NCI-H2196 treated with DMSO at 0.1 percent for 48 hours (cell line): ENCODE data around the gene NCOR1.

Source experiments
- DNase-seq: peaks from one replicate; lab custom pipeline; 2025; ENCODE audit not compliant: unreplicated experiment; lab: John Stamatoyannopoulos, UW

Gene NCOR1

DNA sequence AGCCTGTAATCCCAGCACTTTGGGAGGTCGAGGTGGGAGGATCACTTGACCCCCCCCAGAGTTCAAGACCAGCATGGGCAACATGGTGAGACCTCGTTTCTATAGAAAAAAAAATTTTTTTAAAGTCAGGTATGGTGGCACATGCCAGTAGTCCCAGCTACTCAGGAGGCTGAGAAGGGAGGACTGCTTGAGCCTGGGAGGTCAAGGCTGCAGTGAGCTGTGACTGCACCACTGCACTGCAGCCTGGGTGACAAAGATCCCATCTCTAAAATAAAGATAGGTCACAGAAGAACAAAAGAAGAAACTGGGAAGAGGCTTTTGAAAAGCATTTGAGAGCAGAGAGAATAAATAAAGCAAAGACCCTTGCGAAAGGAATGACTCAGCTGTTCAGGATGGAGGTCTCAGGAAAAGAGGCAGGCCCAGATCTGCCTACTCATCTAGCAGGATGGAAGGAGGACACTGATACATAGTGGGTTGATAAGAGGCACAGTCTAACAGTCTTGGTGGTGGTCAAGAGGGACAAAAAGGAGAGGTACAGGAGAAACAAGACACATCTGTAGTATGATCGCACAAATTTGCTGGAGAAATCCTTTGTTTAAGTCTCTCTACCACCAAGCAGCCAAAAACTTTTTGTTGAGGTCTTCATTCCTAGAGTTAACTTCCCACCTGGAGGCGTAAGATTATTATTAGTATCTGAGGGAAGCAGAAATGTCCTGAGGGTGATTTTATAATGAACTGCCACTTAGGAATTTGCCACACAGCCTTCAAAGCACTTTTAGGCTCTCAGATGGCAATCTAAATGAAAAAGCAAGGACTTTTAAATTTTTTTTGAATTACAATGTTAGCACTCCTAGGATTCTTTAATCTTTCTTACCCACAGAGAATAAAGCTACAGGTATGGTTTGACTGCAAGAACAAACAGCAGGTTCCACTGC, 233.4 kb downstream of the NCOR1 start:
- DNase-seq, result no peak

DNA sequence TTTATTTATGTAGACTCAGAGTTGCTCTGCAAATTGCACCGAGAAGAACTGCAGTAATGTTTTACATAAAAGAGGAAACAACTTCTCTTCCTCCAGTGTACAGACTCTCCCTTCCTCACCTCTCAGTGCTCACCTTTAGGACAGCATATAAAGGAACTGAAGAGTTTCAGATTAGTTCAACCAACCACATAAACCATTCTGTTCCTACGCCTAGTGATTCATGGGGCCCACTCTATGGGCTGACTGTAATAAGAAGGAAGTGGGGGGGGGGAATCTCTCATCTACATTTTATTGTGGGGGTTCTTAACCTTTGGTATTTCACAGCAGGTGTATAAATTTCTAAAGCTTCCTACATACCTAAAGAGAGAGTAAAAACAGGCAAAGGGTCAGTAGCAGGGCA, 234.1 kb downstream of the NCOR1 start:
- DNase-seq, result no peak
